Left ventricle myocardium superior (tissue), 1 donor: Measurements from ENCODE around the gene BCAT1. TPM values are rescaled to one million over a fixed set of nuclear protein-coding genes. Genes with fewer than 3 reads are reported as not detected.

Experiments
- ATAC-seq: fragments of 200-7000 bp; cut with Tn5 transposase; one replicate; pipeline ENCODE4 v1.9.1; 2020; ENCODE audit warnings: mild to moderate bottlenecking, moderate library complexity
- DNase-seq: peaks from one replicate; pipeline ENCODE4 v3.0.0-alpha.2; 2020
- intact Hi-C: fragments of 100-400 bp; cut with micrococcal nuclease; formaldehyde crosslinking; loops from one replicate; pipeline ENCODE4 v1.11.0; 2022
- total RNA-seq: library from RNA; stranded (reverse); fragmentation: NEBNext Ultra II Directional; extraction: Animal tissue kit (Norgen Biotek cat#: 25700); gene quantifications from one replicate; pipeline ENCODE4 v1.2.1, GENCODE V29; 2021
- donor health status: DM: no; HTN: yes; CAD: no; lungs with severe emphysema.

The BCAT1 gene
- total RNA-seq, 1 donor from 2014 or later: 4.1 TPM

- no peak for DNase-seq
- intact Hi-C loops: no loop called here
- no peak for ATAC-seq
Measured at GRCh38 chr12:24906141-24906540, 42.8 kb downstream of the BCAT1 start.

GRCh38 chr12:24905431-24905830 lies 43.5 kb downstream of the BCAT1 start:
- intact Hi-C loops: no loop called here
- DNase-seq: no peak
- ATAC-seq: no peak

GRCh38 chr12:24904871-24905270 lies 44.0 kb downstream of the BCAT1 start:
- DNase-seq: no peak
- intact Hi-C loops: no loop called here
- no peak for ATAC-seq

- ATAC-seq: peak; percentile 50
- intact Hi-C loops: no loop called here
- DNase-seq: no peak
Measured at GRCh38 chr12:24903329-24904088, 45.4 kb downstream of the BCAT1 start.

- intact Hi-C loops: no loop called here
- ATAC-seq: peak; percentile 72
- peak; percentile 57 for DNase-seq
Measured at GRCh38 chr12:24902511-24903328, 46.2 kb downstream of the BCAT1 start.

- intact Hi-C loops: no loop called here
- peak; percentile 14 for ATAC-seq
- DNase-seq: no peak
Measured at GRCh38 chr12:24901576-24902461, 47.1 kb downstream of the BCAT1 start.

GRCh38 chr12:24900196-24900595 lies 48.7 kb downstream of the BCAT1 start:
- intact Hi-C loops: no loop called here

GRCh38 chr12:24899503-24900075 lies 49.3 kb downstream of the BCAT1 start:
- ATAC-seq (no peak), DNase-seq (no peak)
- intact Hi-C loops: no loop called here

More at GRCh38 chr12:24900196-24900595, 48.7 kb downstream of the BCAT1 start:
- DNase-seq (no peak), ATAC-seq (no peak)

GRCh38 chr12:24898606-24899005 lies 50.3 kb downstream of the BCAT1 start:
- intact Hi-C loops: no loop called here
- ATAC-seq: no peak
- no peak for DNase-seq

GRCh38 chr12:24898185-24898584 lies 50.7 kb downstream of the BCAT1 start:
- ATAC-seq (peak; percentile 9), DNase-seq (no peak)
- intact Hi-C loops: no loop called here

- DNase-seq (no peak), ATAC-seq (peak; percentile 39)
- intact Hi-C loops: no loop called here
Measured at GRCh38 chr12:24896171-24896570, 52.7 kb downstream of the BCAT1 start.

GRCh38 chr12:24895612-24896011 lies 53.3 kb downstream of the BCAT1 start:
- intact Hi-C loops: no loop called here
- ATAC-seq: peak; percentile 11

GRCh38 chr12:24894879-24895278 lies 54.0 kb downstream of the BCAT1 start:
- DNase-seq: no peak
- intact Hi-C loops: no loop called here
- no peak for ATAC-seq

More at GRCh38 chr12:24895612-24896011, 53.3 kb downstream of the BCAT1 start:
- DNase-seq: no peak

GRCh38 chr12:24890048-24890803 lies 58.7 kb downstream of the BCAT1 start:
- no peak for ATAC-seq
- no peak for DNase-seq
- intact Hi-C loops: no loop called here

GRCh38 chr12:24889411-24889810 lies 59.5 kb downstream of the BCAT1 start:
- intact Hi-C loops: no loop called here
- DNase-seq (no peak), ATAC-seq (no peak)

GRCh38 chr12:24888813-24889212 lies 60.1 kb downstream of the BCAT1 start:
- no peak for ATAC-seq
- intact Hi-C loops: no loop called here
- DNase-seq: no peak

- DNase-seq: no peak
- intact Hi-C loops: no loop called here
- no peak for ATAC-seq
Measured at GRCh38 chr12:24884911-24885310, 64.0 kb downstream of the BCAT1 start.

GRCh38 chr12:24881724-24882371 lies 67.1 kb downstream of the BCAT1 start:
- intact Hi-C loops: no loop called here
- DNase-seq (no peak), ATAC-seq (no peak)
